A673 (cell line): ENCODE data around the gene NFATC3. TPM values are rescaled to one million over a fixed set of nuclear protein-coding genes. Genes with fewer than 3 reads are reported as not detected.

Experiments used
- BruUV-seq: library from RNA; stranded (reverse); fragments of 400-500 nt; replicated peaks from 2 replicates; lab custom pipeline; 2021; lab: Mats Ljungman, UMichigan
- CTCF ChIA-PET: fragments of 300-600 bp; sonication (Branson Sonifier 250); formaldehyde crosslinking; loops from one replicate; lab custom pipeline; 2022; ENCODE audit warnings: antibody characterized with exemption; lab: Charles Lee
- POLR2A ChIA-PET: fragments of 300-600 bp; sonication (Branson Sonifier 250); formaldehyde crosslinking; loops from one replicate; lab custom pipeline; 2022; ENCODE audit warnings: antibody characterized with exemption; ENCODE audit not compliant: low non-redundant PET; lab: Charles Lee
- DNase-seq: peaks from one replicate; pipeline ENCODE4 v3.0.0-alpha.2; 2015; ENCODE audit warnings: low spot score
- H3K27ac ChIP-seq: fragments of 200-600 bp; sonication (generic); 2 replicates; pipeline ENCODE4 v1.5.1; 2016; ENCODE audit warnings: mixed run types, low read depth, mild to moderate bottlenecking, mixed read lengths, antibody characterized with exemption, low read length; ENCODE audit not compliant: poor library complexity, severe bottlenecking
- H3K27me3 ChIP-seq: fragments of 200-600 bp; sonication (generic); replicated peaks from 2 replicates; pipeline ENCODE4 v1.6.1; 2017; ENCODE audit warnings: mixed run types, low read depth, mild to moderate bottlenecking, mixed read lengths, antibody characterized with exemption, low read length; ENCODE audit not compliant: insufficient read depth, poor library complexity
- H3K36me3 ChIP-seq: fragments of 200-600 bp; sonication (generic); 2 replicates; pipeline ENCODE4 v1.6.1; 2016; ENCODE audit warnings: mixed run types, mild to moderate bottlenecking, mixed read lengths, antibody characterized with exemption, low read length; ENCODE audit not compliant: insufficient read depth, poor library complexity, severe bottlenecking
- H3K4me1 ChIP-seq: fragments of 200-600 bp; sonication (generic); 2 replicates; pipeline ENCODE4 v1.6.1; 2017; ENCODE audit warnings: mixed run types, mild to moderate bottlenecking, mixed read lengths, antibody characterized with exemption, low read length; ENCODE audit not compliant: insufficient read depth, poor library complexity, severe bottlenecking
- H3K4me3 ChIP-seq: fragments of 200-600 bp; sonication (generic); 2 replicates; pipeline ENCODE4 v1.5.1; 2016; ENCODE audit warnings: low read depth, mixed run types, mild to moderate bottlenecking, mixed read lengths, low read length; ENCODE audit not compliant: poor library complexity, severe bottlenecking
- H3K9me3 ChIP-seq: fragments of 200-600 bp; sonication (generic); 2 replicates; pipeline ENCODE4 v1.6.1; 2016; ENCODE audit warnings: mixed run types, low read depth, mild to moderate bottlenecking, mixed read lengths, antibody characterized with exemption, low read length; ENCODE audit not compliant: poor library complexity, severe bottlenecking
- CTCF ChIP-seq: fragments of 300-800, 200-600 bp; sonication (generic); conservative IDR thresholded peaks from 2 replicates; pipeline ENCODE4 v1.5.1; 2017; ENCODE audit warnings: low read depth, mild to moderate bottlenecking, antibody characterized with exemption, low read length, moderate library complexity, mixed read lengths
- EZH2 ChIP-seq: fragments of 200-600 bp; sonication (generic); IDR thresholded peaks from 2 replicates; pipeline ENCODE4 v1.6.1; 2017; ENCODE audit warnings: borderline replicate concordance, low read depth, mild to moderate bottlenecking, mixed read lengths, antibody characterized with exemption, low read length; ENCODE audit not compliant: poor library complexity, severe bottlenecking
- intact Hi-C: fragments of 100-400 bp; cut with micrococcal nuclease; formaldehyde crosslinking; loops from one replicate; pipeline ENCODE4 v1.10.0; 2022; ENCODE audit not compliant: unreplicated experiment
- total RNA-seq: library from RNA; stranded (reverse); gene quantifications from 2 replicates; pipeline ENCODE4 v1.2.3, GENCODE V29; 2021

NFATC3 gene
- total RNA-seq, 1 experiment from 2014 or later: 56.0 TPM

GRCh38 chr16:68217506-68217905 is 132.3 kb downstream of the NFATC3 start:
- H3K27ac ChIP-seq: no peak overlapping the region
- no peak for DNase-seq
- no TSS peak for BruUV-seq
- no peaks in the 10 kb centered on the region for H3K36me3 ChIP-seq
- TF ChIP-seq EZH2 (no peak), CTCF (no peak)
- ChIA-PET POLR2A (no interaction called here), CTCF (no interaction called here)
- no peak overlapping the region for H3K4me3 ChIP-seq
- no peaks in the 10 kb centered on the region for H3K9me3 ChIP-seq
- intact Hi-C loops: no loop called here
- H3K4me1 ChIP-seq: no peaks in the 10 kb centered on the region
- no peaks in the 10 kb centered on the region for H3K27me3 ChIP-seq

GRCh38 chr16:68219725-68220351 is 134.7 kb downstream of the NFATC3 start:
- no peaks in the 10 kb centered on the region for H3K4me1 ChIP-seq

GRCh38 chr16:68223072-68223471 is 137.9 kb downstream of the NFATC3 start:
- Histone ChIP-seq H3K27ac (no peak overlapping the region), H3K27me3 (no peaks in the 10 kb centered on the region), H3K9me3 (no peaks in the 10 kb centered on the region), H3K4me3 (no peak overlapping the region), H3K4me1 (no peaks in the 10 kb centered on the region), H3K36me3 (no peaks in the 10 kb centered on the region)
- DNase-seq: no peak
- intact Hi-C loops: no loop called here
- TF ChIP-seq CTCF (no peak), EZH2 (no peak)
- ChIA-PET POLR2A (no interaction called here), CTCF (no interaction called here)
- no TSS peak for BruUV-seq

More at GRCh38 chr16:68219725-68220351, 134.7 kb downstream of the NFATC3 start:
- Histone ChIP-seq H3K4me3 (no peak overlapping the region), H3K9me3 (no peaks in the 10 kb centered on the region), H3K36me3 (no peaks in the 10 kb centered on the region), H3K27me3 (no peaks in the 10 kb centered on the region), H3K27ac (no peak overlapping the region)
- ChIA-PET CTCF (no interaction called here), POLR2A (no interaction called here)
- BruUV-seq: no TSS peak
- DNase-seq: no peak
- no peak for TF ChIP-seq CTCF
- no peak for TF ChIP-seq EZH2
- intact Hi-C loops: no loop called here
